Measurements from ENCODE around the gene MYH13. TPM values are rescaled to one million over a fixed set of nuclear protein-coding genes. Genes with fewer than 3 reads are reported as not detected.

MYH13 gene
- total and polyA plus RNA-seq, 2 donors (not counting 3 experiments of a cell fraction or from before 2014, with no cell fraction given) = not detected

GRCh38 chr17:10420811-10421210, 48.0 kb upstream of the MYH13 start:
- dilution Hi-C loops (cut with MboI; ENCODE audit: extremely low pct_ligation_motif_present, low sequenced_read_pairs) (no loop called here), intact Hi-C loops (cut with micrococcal nuclease) (loop anchor here (5.0 kb wide), 1 partner anchor 131 kb away; no protein-coding TSS in a partner anchor)
- no peaks in the 10 kb centered on the region for H3K79me2 ChIP-seq (ENCODE audit: control insufficient read depth, insufficient read depth, low read length)
- H3K4me1 ChIP-seq (ENCODE audit: control insufficient read depth, extremely low read depth, insufficient read depth, low read length) = no peaks in the 10 kb centered on the region
- DNase-seq (ENCODE audit: low read depth, low spot score) (no peak), FAIRE-seq (no peak)
- H4K20me1 ChIP-seq (replicated peaks; ENCODE audit: control insufficient read depth, extremely low read depth, insufficient read depth, low read length) = no peaks in the 10 kb centered on the region
- H3K4me2 ChIP-seq (ENCODE audit: insufficient read depth, low read length) = no peak overlapping the region
- H3K9me3 ChIP-seq (replicated peaks; ENCODE audit: control insufficient read depth, insufficient read depth, low read length) = no peaks in the 10 kb centered on the region
- H3K27me3 ChIP-seq (ENCODE audit: control insufficient read depth in 2 of 2, insufficient read depth in 2 of 2, low read length in 2 of 2) = no peaks in the 10 kb centered on the region
- no TSS peak for BruUV-seq (replicated peaks)
- H3K27ac ChIP-seq (ENCODE audit: insufficient read depth, low read depth, low read length) = no peak overlapping the region
- TF ChIP-seq JUN (IDR thresholded peaks at IDR 0.05; ENCODE audit: borderline replicate concordance, insufficient read depth, insufficient read length, low read depth) (no peak), MYC (IDR thresholded peaks at IDR 0.05; ENCODE audit: low read depth, low read length) (no peak), GATA2 (IDR thresholded peaks at IDR 0.05; ENCODE audit: insufficient read depth, insufficient read length, low read depth, low read length) (no peak), POLR2A (IDR thresholded peaks at IDR 0.05; ENCODE audit: low read depth, low read length) (no peak), FOS (IDR thresholded peaks at IDR 0.05; ENCODE audit: borderline replicate concordance, insufficient read depth, low read length) (no peak), EZH2 (IDR thresholded peaks at IDR 0.05; ENCODE audit: borderline replicate concordance, low read depth, low read length, severe bottlenecking) (no peak), POLR2AphosphoS5 (IDR thresholded peaks at IDR 0.05; ENCODE audit: insufficient read depth, low read depth, low read length) (no peak), MAX (IDR thresholded peaks at IDR 0.05; ENCODE audit: insufficient read depth, insufficient read length) (no peak)
- TF ChIP-seq, protein P1, sequence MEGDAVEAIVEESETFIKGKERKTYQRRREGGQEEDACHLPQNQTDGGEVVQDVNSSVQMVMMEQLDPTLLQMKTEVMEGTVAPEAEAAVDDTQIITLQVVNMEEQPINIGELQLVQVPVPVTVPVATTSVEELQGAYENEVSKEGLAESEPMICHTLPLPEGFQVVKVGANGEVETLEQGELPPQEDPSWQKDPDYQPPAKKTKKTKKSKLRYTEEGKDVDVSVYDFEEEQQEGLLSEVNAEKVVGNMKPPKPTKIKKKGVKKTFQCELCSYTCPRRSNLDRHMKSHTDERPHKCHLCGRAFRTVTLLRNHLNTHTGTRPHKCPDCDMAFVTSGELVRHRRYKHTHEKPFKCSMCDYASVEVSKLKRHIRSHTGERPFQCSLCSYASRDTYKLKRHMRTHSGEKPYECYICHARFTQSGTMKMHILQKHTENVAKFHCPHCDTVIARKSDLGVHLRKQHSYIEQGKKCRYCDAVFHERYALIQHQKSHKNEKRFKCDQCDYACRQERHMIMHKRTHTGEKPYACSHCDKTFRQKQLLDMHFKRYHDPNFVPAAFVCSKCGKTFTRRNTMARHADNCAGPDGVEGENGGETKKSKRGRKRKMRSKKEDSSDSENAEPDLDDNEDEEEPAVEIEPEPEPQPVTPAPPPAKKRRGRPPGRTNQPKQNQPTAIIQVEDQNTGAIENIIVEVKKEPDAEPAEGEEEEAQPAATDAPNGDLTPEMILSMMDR (IDR thresholded peaks at IDR 0.05; ENCODE audit: extremely low read depth in 1 of 2, insufficient read depth in 1 of 2, low read depth in 1 of 2, low read length in 2 of 2) = no peak
- ChIA-PET CTCF (no interaction called here), POLR2A (no interaction called here)
- H3K9ac ChIP-seq (replicated peaks; ENCODE audit: extremely low read depth, insufficient read depth, low read length) = no peak overlapping the region
- no peak overlapping the region for H2AFZ ChIP-seq (ENCODE audit: low read depth, low read length)
- no peaks in the 10 kb centered on the region for H3K36me3 ChIP-seq (ENCODE audit: control insufficient read depth in 2 of 2, extremely low read depth in 1 of 2, insufficient read depth in 2 of 2, low read length in 2 of 2)
- no peaks in the 10 kb centered on the region for H3K9me1 ChIP-seq (replicated peaks; ENCODE audit: control insufficient read depth, extremely low read depth, insufficient read depth, low read length)
- no peak overlapping the region for H3K4me3 ChIP-seq (replicated peaks in 1 of 3; ENCODE audit: insufficient read depth in 1 of 3, low read depth in 1 of 3, low read length in 3 of 3)
